HEK293 (cell line): Measurements from ENCODE around the gene CATSPERZ.

ENCODE experiments used
- BCL11B ChIP-seq: fragments of 450-650 bp; formaldehyde crosslinking; IDR thresholded peaks from 2 replicates; pipeline ENCODE4 v1.5.1; 2016; ENCODE audit warnings: low read depth, missing biosample characterization, missing genetic modification characterization
- ZNF121 ChIP-seq: fragments of 450-650 bp; formaldehyde crosslinking; IDR thresholded peaks from 2 replicates; pipeline ENCODE4 v1.5.1; 2016; ENCODE audit warnings: missing biosample characterization, missing genetic modification characterization
- ZNF548 ChIP-seq: fragments of 450-650 bp; formaldehyde crosslinking; IDR thresholded peaks from 2 replicates; pipeline ENCODE4 v1.5.1; 2016; ENCODE audit warnings: missing biosample characterization, missing genetic modification characterization
- ZNF677 ChIP-seq: fragments of 450-650 bp; IDR thresholded peaks from 2 replicates; pipeline ENCODE4 v1.5.0; 2018; ENCODE audit warnings: missing biosample characterization, mild to moderate bottlenecking, missing genetic modification characterization, moderate library complexity
- ZNF768 ChIP-seq: fragments of 450-650 bp; formaldehyde crosslinking; IDR thresholded peaks from 2 replicates; pipeline ENCODE4 v1.5.1; 2018; ENCODE audit warnings: missing biosample characterization, mild to moderate bottlenecking, missing genetic modification characterization
- TF ChIP-seq, protein P1 (sequence below): fragments of 450-650 bp; formaldehyde crosslinking; IDR thresholded peaks from 2 replicates; pipeline ENCODE4 v1.5.1; 2016; ENCODE audit warnings: missing biosample characterization, missing genetic modification characterization

DNA sequence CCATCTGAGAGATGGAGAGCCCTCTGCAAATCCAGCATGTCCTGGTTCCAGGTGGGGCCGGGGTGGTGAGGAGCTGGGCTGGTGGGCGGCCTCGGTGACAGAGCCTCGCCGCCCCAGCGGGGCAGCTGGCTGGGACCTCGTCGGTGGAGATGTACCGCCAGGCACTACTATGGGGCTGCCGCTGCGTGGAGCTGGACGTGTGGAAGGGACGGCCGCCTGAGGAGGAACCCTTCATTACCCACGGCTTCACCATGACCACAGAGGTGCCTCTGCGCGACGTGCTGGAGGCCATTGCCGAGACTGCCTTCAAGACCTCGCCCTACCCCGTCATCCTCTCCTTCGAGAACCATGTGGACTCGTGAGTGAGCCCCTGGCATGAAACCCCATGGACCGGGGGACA, 41.8 kb upstream of the CATSPERZ start:
- TF ChIP-seq, protein P1, sequence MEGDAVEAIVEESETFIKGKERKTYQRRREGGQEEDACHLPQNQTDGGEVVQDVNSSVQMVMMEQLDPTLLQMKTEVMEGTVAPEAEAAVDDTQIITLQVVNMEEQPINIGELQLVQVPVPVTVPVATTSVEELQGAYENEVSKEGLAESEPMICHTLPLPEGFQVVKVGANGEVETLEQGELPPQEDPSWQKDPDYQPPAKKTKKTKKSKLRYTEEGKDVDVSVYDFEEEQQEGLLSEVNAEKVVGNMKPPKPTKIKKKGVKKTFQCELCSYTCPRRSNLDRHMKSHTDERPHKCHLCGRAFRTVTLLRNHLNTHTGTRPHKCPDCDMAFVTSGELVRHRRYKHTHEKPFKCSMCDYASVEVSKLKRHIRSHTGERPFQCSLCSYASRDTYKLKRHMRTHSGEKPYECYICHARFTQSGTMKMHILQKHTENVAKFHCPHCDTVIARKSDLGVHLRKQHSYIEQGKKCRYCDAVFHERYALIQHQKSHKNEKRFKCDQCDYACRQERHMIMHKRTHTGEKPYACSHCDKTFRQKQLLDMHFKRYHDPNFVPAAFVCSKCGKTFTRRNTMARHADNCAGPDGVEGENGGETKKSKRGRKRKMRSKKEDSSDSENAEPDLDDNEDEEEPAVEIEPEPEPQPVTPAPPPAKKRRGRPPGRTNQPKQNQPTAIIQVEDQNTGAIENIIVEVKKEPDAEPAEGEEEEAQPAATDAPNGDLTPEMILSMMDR (tag by site-specific recombination) = no peak
- TF ChIP-seq ZNF548 (tag by site-specific recombination) = no peak
- no peak for TF ChIP-seq ZNF121
- TF ChIP-seq BCL11B = no peak
- TF ChIP-seq ZNF677 (tag by site-specific recombination) = no peak
- no peak for TF ChIP-seq ZNF768
